Ovary (tissue), 3 donors: ENCODE measurements around the gene SEPTIN3.

Experiments
- POLR2A ChIP-seq: fragments of 450-650 bp; IDR thresholded peaks from one replicate; pipeline ENCODE4 v1.6.1; 2017; ENCODE audit warnings: antibody characterized with exemption, mild to moderate bottlenecking, moderate library complexity
- TF ChIP-seq, protein P1 (sequence below), 3 donors: fragments of 450-650 bp in 2 of 3; fragments of 200-600 bp in 1 of 3; IDR thresholded peaks; one replicate each; pipeline versions ENCODE4 v1.5.1 to v1.8.0; 2016 to 2022; ENCODE audit warnings: antibody characterized with exemption in 3 of 3, mild to moderate bottlenecking in 1 of 3
- donor health status: DM: no; HTN: no; CAD: no.

DNA sequence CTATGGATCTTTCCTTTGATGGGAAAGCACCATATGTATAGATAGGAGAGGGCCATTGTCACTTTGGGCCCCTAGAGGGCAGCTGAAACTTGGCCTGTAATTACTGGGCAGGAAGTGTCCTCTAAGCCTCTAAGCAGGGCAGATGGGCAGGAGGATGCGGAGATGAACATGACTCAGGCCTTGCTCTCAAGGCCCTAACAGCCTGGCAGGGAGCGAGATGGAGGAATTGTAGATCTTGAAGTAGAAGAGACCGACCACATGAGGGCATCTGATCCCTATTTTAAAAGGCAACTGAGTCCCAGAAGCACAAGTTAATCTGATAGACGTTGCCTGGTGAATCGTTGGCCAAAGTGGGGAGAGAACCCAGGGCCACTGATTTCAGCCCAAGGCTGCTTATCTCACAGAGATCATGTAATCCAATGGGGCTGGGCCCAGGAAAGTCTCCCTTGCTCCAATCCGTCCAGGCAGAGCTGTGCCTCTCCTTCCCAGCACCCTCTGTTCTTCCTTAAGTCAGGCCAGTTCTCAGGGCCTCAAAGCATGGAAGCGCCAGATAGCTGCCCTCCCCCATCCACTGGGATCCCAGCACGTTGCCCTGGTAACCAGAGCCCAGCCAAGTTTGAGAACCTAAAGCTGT, 2.5 kb upstream of the SEPTIN3 start:
- TF ChIP-seq, protein P1, sequence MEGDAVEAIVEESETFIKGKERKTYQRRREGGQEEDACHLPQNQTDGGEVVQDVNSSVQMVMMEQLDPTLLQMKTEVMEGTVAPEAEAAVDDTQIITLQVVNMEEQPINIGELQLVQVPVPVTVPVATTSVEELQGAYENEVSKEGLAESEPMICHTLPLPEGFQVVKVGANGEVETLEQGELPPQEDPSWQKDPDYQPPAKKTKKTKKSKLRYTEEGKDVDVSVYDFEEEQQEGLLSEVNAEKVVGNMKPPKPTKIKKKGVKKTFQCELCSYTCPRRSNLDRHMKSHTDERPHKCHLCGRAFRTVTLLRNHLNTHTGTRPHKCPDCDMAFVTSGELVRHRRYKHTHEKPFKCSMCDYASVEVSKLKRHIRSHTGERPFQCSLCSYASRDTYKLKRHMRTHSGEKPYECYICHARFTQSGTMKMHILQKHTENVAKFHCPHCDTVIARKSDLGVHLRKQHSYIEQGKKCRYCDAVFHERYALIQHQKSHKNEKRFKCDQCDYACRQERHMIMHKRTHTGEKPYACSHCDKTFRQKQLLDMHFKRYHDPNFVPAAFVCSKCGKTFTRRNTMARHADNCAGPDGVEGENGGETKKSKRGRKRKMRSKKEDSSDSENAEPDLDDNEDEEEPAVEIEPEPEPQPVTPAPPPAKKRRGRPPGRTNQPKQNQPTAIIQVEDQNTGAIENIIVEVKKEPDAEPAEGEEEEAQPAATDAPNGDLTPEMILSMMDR (IDR thresholded peaks at IDR 0.05): no peak
- TF ChIP-seq POLR2A: no peak
